Measurements from ENCODE around the gene CADPS.

Gene CADPS

GRCh38 chr3:62665627-62666437, 209.4 kb downstream of the CADPS start:
- Histone ChIP-seq H3K4me1 (ENCODE audit: control insufficient read depth in 1 of 2, insufficient read depth in 1 of 2, low read depth in 1 of 2, low read length in 1 of 2) (no peaks in the 10 kb centered on the region), H3K27me3 (peaks cover 11% of the 10 kb centered on the region), H3K9me3 (no peaks in the 10 kb centered on the region), H3K27ac (no peak overlapping the region), H3K36me3 (no peaks in the 10 kb centered on the region), H3K4me3 (ENCODE audit: low read depth in 1 of 2, low read length in 1 of 2) (no peak overlapping the region)
- TF ChIP-seq CTCF (IDR thresholded peaks at IDR 0.05), result no peak

GRCh38 chr3:62662677-62663076, 212.5 kb downstream of the CADPS start:
- H3K27ac ChIP-seq, result no peak overlapping the region
- no peak for TF ChIP-seq CTCF (IDR thresholded peaks at IDR 0.05)
- no peak overlapping the region for H3K4me3 ChIP-seq (ENCODE audit: low read depth in 1 of 2, low read length in 1 of 2)
- no peaks in the 10 kb centered on the region for H3K9me3 ChIP-seq
- H3K4me1 ChIP-seq (ENCODE audit: control insufficient read depth in 1 of 2, insufficient read depth in 1 of 2, low read depth in 1 of 2, low read length in 1 of 2), result no peaks in the 10 kb centered on the region
- no peaks in the 10 kb centered on the region for H3K36me3 ChIP-seq
- H3K27me3 ChIP-seq, result peaks cover 11% of the 10 kb centered on the region

DNA sequence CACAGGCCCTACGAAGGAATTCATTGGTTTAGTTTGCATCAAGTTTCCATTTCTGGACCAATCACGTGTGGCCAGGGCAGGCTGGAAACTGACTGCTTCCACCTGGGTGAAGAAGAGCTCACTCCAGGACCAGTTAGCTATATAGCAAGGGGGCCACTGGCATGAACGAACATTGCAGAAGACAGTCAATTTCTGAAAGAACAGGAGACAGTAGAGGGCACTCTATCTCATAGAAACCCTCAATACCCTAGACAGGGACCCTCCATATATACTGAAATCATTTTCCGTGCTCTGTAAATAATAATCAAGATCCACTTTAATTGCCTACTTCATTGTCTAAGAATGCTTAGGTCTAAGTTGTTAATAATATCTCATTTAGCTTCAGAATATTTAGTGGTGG, 215.6 kb downstream of the CADPS start:
- no peaks in the 10 kb centered on the region for H3K27me3 ChIP-seq
- no peaks in the 10 kb centered on the region for H3K4me1 ChIP-seq (ENCODE audit: control insufficient read depth in 1 of 2, insufficient read depth in 1 of 2, low read depth in 1 of 2, low read length in 1 of 2)

DNA sequence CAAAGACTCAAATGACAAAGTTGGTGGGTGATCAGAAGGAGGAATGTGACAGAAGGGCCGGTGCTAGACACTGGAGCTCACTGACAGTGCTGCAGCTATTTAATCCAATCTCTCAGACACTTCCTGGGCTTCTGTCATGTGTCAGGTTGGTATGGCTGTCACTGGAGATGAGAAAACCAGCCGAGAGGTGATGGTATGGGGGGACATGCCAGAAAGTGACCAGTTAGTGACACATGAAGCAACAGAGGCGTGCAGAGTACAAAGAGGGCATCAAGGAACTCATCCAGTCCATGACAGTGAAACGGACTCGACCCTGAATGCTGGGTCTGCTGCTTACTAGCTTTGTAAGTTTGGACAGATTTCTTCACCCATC, 219.5 kb downstream of the CADPS start:
- Histone ChIP-seq H3K9me3 (no peaks in the 10 kb centered on the region), H3K4me3 (ENCODE audit: low read depth in 1 of 2, low read length in 1 of 2) (no peak overlapping the region), H3K36me3 (no peaks in the 10 kb centered on the region), H3K27ac (no peak overlapping the region), H3K27me3 (no peaks in the 10 kb centered on the region), H3K4me1 (ENCODE audit: control insufficient read depth in 1 of 2, insufficient read depth in 1 of 2, low read depth in 1 of 2, low read length in 1 of 2) (no peaks in the 10 kb centered on the region)
- TF ChIP-seq CTCF (IDR thresholded peaks at IDR 0.05), result no peak

More for the DNA sequence above, 215.6 kb downstream of the CADPS start:
- Histone ChIP-seq H3K9me3 (no peaks in the 10 kb centered on the region), H3K4me3 (ENCODE audit: low read depth in 1 of 2, low read length in 1 of 2) (no peak overlapping the region), H3K36me3 (no peaks in the 10 kb centered on the region), H3K27ac (no peak overlapping the region)
- TF ChIP-seq CTCF (IDR thresholded peaks at IDR 0.05), result no peak

DNA sequence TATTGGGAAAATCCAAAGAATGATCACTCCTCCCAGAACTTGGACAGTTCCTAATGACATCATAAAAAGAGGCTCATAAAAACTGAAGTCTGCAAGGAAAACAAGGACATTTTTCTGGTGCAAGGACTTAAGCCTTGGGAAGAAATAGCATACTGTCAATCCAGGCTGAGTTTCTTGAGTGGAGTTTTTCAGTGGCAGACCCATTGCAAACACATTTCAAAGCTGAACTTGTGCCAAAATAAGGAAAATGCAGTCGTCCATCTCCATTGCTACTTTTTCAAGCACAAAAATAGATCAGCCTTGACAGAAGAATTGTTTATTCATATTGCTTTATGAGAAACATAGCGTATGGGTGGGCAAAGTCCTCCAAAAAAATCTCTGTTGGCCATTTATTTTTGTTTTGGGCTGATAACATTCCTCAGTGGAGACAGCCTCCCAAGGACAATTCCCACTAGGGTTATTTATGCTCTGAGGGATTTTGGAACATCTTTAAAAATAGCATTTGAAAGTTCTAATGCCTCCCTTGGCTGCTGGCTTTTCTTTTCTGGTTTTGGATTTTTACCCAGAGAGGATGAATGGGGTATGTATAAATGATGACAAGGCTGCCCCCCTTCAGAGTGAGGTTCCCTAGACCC, 220.0 kb downstream of the CADPS start:
- H3K9me3 ChIP-seq, result no peaks in the 10 kb centered on the region
- H3K36me3 ChIP-seq, result no peaks in the 10 kb centered on the region
- H3K4me1 ChIP-seq (ENCODE audit: control insufficient read depth in 1 of 2, insufficient read depth in 1 of 2, low read depth in 1 of 2, low read length in 1 of 2), result no peaks in the 10 kb centered on the region
- H3K4me3 ChIP-seq (ENCODE audit: low read depth in 1 of 2, low read length in 1 of 2), result no peak overlapping the region
- no peaks in the 10 kb centered on the region for H3K27me3 ChIP-seq
- TF ChIP-seq CTCF (IDR thresholded peaks at IDR 0.05), result no peak
- H3K27ac ChIP-seq, result no peak overlapping the region

Data from neutrophil (primary cell).